SK-N-SH (cell line): ENCODE results near the gene REXO2. TPM values are rescaled to one million over a fixed set of nuclear protein-coding genes. Genes with fewer than 3 reads are reported as not detected.

Source experiments
- CTCF ChIA-PET: fragments of 300-600, 350-600 bp; formaldehyde crosslinking; extraction: SDS; loops from one replicate; lab custom pipeline; 2021; lab: Yijun Ruan, JAX
- POLR2A ChIA-PET: fragments of 350-600 bp; sonication (Branson Sonifier 250); formaldehyde crosslinking; extraction: SDS; loops from one replicate; lab custom pipeline; 2020; ENCODE audit warnings: antibody characterized with exemption, inconsistent platforms; lab: Yijun Ruan, JAX
- DNase-seq: peaks from one replicate; pipeline ENCODE4 v3.0.0; 2012
- H2AFZ ChIP-seq: fragments of 200-600 bp; sonication (generic); 2 replicates; pipeline ENCODE4 v1.8.1; 2016; ENCODE audit warnings: antibody characterized with exemption, mild to moderate bottlenecking, low read depth
- H3F3A ChIP-seq: fragments of 200-600 bp; sonication (generic); replicated peaks from 2 replicates; pipeline ENCODE3; 2016; ENCODE audit warnings: antibody characterized with exemption, mild to moderate bottlenecking; ENCODE audit not compliant: insufficient read depth
- H3K27ac ChIP-seq, 2 experiments: fragments of 200-500 bp in 1 of 2; fragments of 200-600 bp in 1 of 2; sonication (Bioruptor generic) in 1 of 2; sonication (generic), shearing (Covaris generic) in 1 of 2; 2 replicates each; pipeline versions ENCODE4 v1.5.1 to v1.6.1; 2014 to 2016; ENCODE audit warnings: low read depth in 2 of 2, inconsistent platforms in 1 of 2, low read length in 1 of 2, mild to moderate bottlenecking in 1 of 2, mixed read lengths in 1 of 2
- H3K27me3 ChIP-seq: fragments of 200-600 bp; sonication (generic), shearing (Covaris generic); 2 replicates; pipeline ENCODE4 v1.6.1; 2016; ENCODE audit warnings: mixed run types; ENCODE audit not compliant: insufficient read depth
- H3K36me3 ChIP-seq, 2 experiments: fragments of 200-500 bp in 1 of 2; fragments of 200-600 bp in 1 of 2; sonication (Bioruptor generic) in 1 of 2; sonication (generic) in 1 of 2; replicated peaks in 1 of 2; 2 replicates each; pipeline versions ENCODE3 to v1.5.1; 2014 to 2016; ENCODE audit warnings: low read length in 1 of 2, mild to moderate bottlenecking in 1 of 2; ENCODE audit not compliant: insufficient read depth in 2 of 2, control insufficient read depth in 1 of 2
- H3K4me1 ChIP-seq, 2 experiments: fragments of 200-500 bp in 1 of 2; fragments of 200-600 bp in 1 of 2; sonication (Bioruptor generic) in 1 of 2; sonication (generic), shearing (Covaris generic) in 1 of 2; 2 replicates each; pipeline versions ENCODE4 v1.5.1 to v1.6.1; 2014 to 2016; ENCODE audit warnings: low read depth in 1 of 2, low read length in 1 of 2, mixed run types in 1 of 2; ENCODE audit not compliant: insufficient read depth in 2 of 2, control insufficient read depth in 1 of 2
- H3K4me2 ChIP-seq: fragments of 200-600 bp; sonication (generic), shearing (Covaris generic); 2 replicates; pipeline ENCODE4 v1.6.1; 2017; ENCODE audit warnings: mixed run types
- H3K4me3 ChIP-seq, 2 experiments: fragments of 200-500 bp in 1 of 2; fragments of 200-600 bp in 1 of 2; sonication (Bioruptor generic) in 1 of 2; sonication (generic), shearing (Covaris generic) in 1 of 2; 2 replicates each; pipeline versions ENCODE4 v1.5.1 to v1.8.1; 2014 to 2016; ENCODE audit warnings: low read depth in 2 of 2, inconsistent platforms in 1 of 2, low read length in 1 of 2, mild to moderate bottlenecking in 1 of 2, mixed read lengths in 1 of 2, moderate library complexity in 1 of 2
- H3K79me2 ChIP-seq: fragments of 200-600 bp; sonication (generic); 2 replicates; pipeline ENCODE4 v1.8.1; 2017; ENCODE audit warnings: mild to moderate bottlenecking; ENCODE audit not compliant: insufficient read depth
- H3K9ac ChIP-seq: fragments of 200-600 bp; sonication (generic); 2 replicates; pipeline ENCODE4 v1.6.1; 2017; ENCODE audit warnings: mixed run types
- H3K9me2 ChIP-seq: fragments of 200-600 bp; sonication (generic); 2 replicates; pipeline ENCODE4 v1.6.1; 2017; ENCODE audit warnings: mixed run types
- H3K9me3 ChIP-seq: fragments of 200-600 bp; sonication (generic); 2 replicates; pipeline ENCODE4 v1.6.1; 2017; ENCODE audit warnings: mixed run types, mild to moderate bottlenecking, moderate library complexity
- H4K20me1 ChIP-seq: fragments of 200-600 bp; sonication (generic); 2 replicates; pipeline ENCODE4 v1.6.1; 2017; ENCODE audit warnings: mild to moderate bottlenecking, mixed run types; ENCODE audit not compliant: insufficient read depth
- EZH2phosphoT487 ChIP-seq: fragments of 200-600 bp; sonication (generic); IDR thresholded peaks from 2 replicates; pipeline ENCODE4 v1.6.1; 2017; ENCODE audit warnings: low read depth, mixed run types, mild to moderate bottlenecking, antibody characterized with exemption, moderate library complexity, borderline replicate concordance
- FOXM1 ChIP-seq: IDR thresholded peaks from 2 replicates; pipeline ENCODE4 v1.4.0; 2012; ENCODE audit warnings: low read depth, mild to moderate bottlenecking
- GABPA ChIP-seq: IDR thresholded peaks from 2 replicates; pipeline ENCODE4 v1.4.0; 2012; ENCODE audit warnings: low read depth, mild to moderate bottlenecking
- NFIC ChIP-seq: IDR thresholded peaks from 2 replicates; pipeline ENCODE4 v1.4.0; 2012; ENCODE audit warnings: borderline replicate concordance
- NRF1 ChIP-seq: IDR thresholded peaks from 2 replicates; pipeline ENCODE4 v1.6.1; 2012; ENCODE audit warnings: low read depth, mild to moderate bottlenecking, low read length
- RCOR1 ChIP-seq: fragments of 150-350 bp; IDR thresholded peaks from 2 replicates; pipeline ENCODE4 v1.6.1; 2017; ENCODE audit warnings: antibody characterized with exemption, low read length
- RXRA ChIP-seq: IDR thresholded peaks from 2 replicates; pipeline ENCODE4 v1.4.0; 2012; ENCODE audit warnings: low read depth, mild to moderate bottlenecking, borderline replicate concordance
- SIN3A ChIP-seq: IDR thresholded peaks from 2 replicates; pipeline ENCODE4 v1.6.1; 2012; ENCODE audit warnings: low read depth, mild to moderate bottlenecking, low read length, moderate library complexity, borderline replicate concordance
- YY1 ChIP-seq: IDR thresholded peaks from 2 replicates; pipeline ENCODE4 v1.4.0; 2012; ENCODE audit warnings: low read depth, mild to moderate bottlenecking
- WGBS: methylation state at CpG from one replicate; pipeline ENCODE4 v1.1.6; 2017; ENCODE audit warnings: low lambda C conversion rate; 5-methylcytosine and 5-hydroxymethylcytosine counted together
- polyA plus RNA-seq, 3 experiments: library from polyadenylated mRNA; depleted of rRNA; stranded (reverse); fragments of >200 nt; gene quantifications; 2 replicates each; pipeline ENCODE4 v1.2.3, GENCODE V29; 2012
- TF ChIP-seq, protein P1 (sequence below): IDR thresholded peaks from 2 replicates; pipeline ENCODE4 v1.6.1; 2012; ENCODE audit warnings: mild to moderate bottlenecking, low read depth, low read length, moderate library complexity
- TF ChIP-seq, protein P2 (sequence below): IDR thresholded peaks from 2 replicates; pipeline ENCODE4 v1.4.0; 2012; ENCODE audit warnings: low read depth, borderline replicate concordance
- TF ChIP-seq, protein P3 (sequence below): IDR thresholded peaks from 2 replicates; pipeline ENCODE4; 2012
- TF ChIP-seq, protein P4 (sequence below): fragments of 150-350 bp; IDR thresholded peaks from 2 replicates; pipeline ENCODE4 v1.6.1; 2016; ENCODE audit warnings: mild to moderate bottlenecking, low read depth, low read length

REXO2 gene
- polyA plus RNA-seq, 1 of the 3 experiments (the other 2 are of a cell fraction): 419 TPM

DNA sequence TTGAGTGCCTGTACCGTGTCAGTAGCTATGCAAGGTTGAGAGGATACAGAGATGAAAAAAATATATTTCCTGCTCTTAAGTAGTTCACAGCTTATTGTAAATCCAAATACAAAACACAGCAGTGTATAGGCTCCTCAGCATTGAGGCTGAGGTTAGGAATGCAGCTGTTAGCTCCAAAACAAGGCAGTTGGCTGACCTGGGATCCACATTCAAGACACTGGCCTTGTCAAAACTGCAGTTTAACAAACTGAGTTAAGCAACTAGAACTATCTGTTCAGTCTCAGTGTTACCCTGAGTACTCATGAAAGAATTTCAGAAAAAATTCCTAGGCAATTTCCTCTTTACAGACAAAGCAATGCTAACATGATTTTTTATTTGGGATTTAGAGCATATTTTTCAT, 42.8 kb downstream of the REXO2 start:
- Histone ChIP-seq H3K27ac (no peak overlapping the region), H3F3A (no peaks in the 10 kb centered on the region), H3K27me3 (no peaks in the 10 kb centered on the region), H4K20me1 (no peaks in the 10 kb centered on the region), H2AFZ (no peak overlapping the region), H3K4me1 (peaks cover 0 to 8% of the 10 kb centered on the region in 2 experiments; a peak in 1 of 4 replicates), H3K4me3 (no peak overlapping the region), H3K9me2 (no peaks in the 10 kb centered on the region), H3K79me2 (no peaks in the 10 kb centered on the region), H3K9me3 (no peaks in the 10 kb centered on the region), H3K9ac (no peak overlapping the region), H3K36me3 (no peaks in the 10 kb centered on the region), H3K4me2 (no peak overlapping the region)
- DNase-seq: no peak
- 67% methylated on average over 1 of the region's 1 CpG for WGBS
- TF ChIP-seq, protein P1, sequence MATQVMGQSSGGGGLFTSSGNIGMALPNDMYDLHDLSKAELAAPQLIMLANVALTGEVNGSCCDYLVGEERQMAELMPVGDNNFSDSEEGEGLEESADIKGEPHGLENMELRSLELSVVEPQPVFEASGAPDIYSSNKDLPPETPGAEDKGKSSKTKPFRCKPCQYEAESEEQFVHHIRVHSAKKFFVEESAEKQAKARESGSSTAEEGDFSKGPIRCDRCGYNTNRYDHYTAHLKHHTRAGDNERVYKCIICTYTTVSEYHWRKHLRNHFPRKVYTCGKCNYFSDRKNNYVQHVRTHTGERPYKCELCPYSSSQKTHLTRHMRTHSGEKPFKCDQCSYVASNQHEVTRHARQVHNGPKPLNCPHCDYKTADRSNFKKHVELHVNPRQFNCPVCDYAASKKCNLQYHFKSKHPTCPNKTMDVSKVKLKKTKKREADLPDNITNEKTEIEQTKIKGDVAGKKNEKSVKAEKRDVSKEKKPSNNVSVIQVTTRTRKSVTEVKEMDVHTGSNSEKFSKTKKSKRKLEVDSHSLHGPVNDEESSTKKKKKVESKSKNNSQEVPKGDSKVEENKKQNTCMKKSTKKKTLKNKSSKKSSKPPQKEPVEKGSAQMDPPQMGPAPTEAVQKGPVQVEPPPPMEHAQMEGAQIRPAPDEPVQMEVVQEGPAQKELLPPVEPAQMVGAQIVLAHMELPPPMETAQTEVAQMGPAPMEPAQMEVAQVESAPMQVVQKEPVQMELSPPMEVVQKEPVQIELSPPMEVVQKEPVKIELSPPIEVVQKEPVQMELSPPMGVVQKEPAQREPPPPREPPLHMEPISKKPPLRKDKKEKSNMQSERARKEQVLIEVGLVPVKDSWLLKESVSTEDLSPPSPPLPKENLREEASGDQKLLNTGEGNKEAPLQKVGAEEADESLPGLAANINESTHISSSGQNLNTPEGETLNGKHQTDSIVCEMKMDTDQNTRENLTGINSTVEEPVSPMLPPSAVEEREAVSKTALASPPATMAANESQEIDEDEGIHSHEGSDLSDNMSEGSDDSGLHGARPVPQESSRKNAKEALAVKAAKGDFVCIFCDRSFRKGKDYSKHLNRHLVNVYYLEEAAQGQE: no peak
- TF ChIP-seq RCOR1 (no peak), GABPA (no peak), YY1 (no peak), NFIC (no peak), RXRA (no peak), NRF1 (no peak), EZH2phosphoT487 (no peak), FOXM1 (no peak), SIN3A (no peak)
- TF ChIP-seq, protein P2, sequence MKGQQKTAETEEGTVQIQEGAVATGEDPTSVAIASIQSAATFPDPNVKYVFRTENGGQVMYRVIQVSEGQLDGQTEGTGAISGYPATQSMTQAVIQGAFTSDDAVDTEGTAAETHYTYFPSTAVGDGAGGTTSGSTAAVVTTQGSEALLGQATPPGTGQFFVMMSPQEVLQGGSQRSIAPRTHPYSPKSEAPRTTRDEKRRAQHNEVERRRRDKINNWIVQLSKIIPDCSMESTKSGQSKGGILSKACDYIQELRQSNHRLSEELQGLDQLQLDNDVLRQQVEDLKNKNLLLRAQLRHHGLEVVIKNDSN: no peak
- TF ChIP-seq, protein P3, sequence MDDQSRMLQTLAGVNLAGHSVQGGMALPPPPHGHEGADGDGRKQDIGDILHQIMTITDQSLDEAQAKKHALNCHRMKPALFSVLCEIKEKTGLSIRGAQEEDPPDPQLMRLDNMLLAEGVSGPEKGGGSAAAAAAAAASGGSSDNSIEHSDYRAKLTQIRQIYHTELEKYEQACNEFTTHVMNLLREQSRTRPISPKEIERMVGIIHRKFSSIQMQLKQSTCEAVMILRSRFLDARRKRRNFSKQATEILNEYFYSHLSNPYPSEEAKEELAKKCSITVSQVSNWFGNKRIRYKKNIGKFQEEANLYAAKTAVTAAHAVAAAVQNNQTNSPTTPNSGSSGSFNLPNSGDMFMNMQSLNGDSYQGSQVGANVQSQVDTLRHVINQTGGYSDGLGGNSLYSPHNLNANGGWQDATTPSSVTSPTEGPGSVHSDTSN: no peak
- TF ChIP-seq, protein P4, sequence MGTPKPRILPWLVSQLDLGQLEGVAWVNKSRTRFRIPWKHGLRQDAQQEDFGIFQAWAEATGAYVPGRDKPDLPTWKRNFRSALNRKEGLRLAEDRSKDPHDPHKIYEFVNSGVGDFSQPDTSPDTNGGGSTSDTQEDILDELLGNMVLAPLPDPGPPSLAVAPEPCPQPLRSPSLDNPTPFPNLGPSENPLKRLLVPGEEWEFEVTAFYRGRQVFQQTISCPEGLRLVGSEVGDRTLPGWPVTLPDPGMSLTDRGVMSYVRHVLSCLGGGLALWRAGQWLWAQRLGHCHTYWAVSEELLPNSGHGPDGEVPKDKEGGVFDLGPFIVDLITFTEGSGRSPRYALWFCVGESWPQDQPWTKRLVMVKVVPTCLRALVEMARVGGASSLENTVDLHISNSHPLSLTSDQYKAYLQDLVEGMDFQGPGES: no peak
- CTCF ChIA-PET: interaction anchor here (1.3 kb wide), 1 partner anchor 141 kb away, joined by 4 read pairs; no protein-coding TSS in a partner anchor
- POLR2A ChIA-PET: no interaction called here
